Right atrium auricular region (tissue), 2 donors: ENCODE results near the gene MIP. TPM values are rescaled to one million over a fixed set of nuclear protein-coding genes. Genes with fewer than 3 reads are reported as not detected.
"Not testable (repeated sequence)": the region's sequence is repeated elsewhere in the genome, so short reads cannot be mapped to it uniquely, and the experiment has no call there.

Experiments
- DNase-seq: peaks from one replicate; pipeline ENCODE4 v3.0.0-alpha.2; 2019; ENCODE audit warnings: low spot score
- H3K27ac ChIP-seq, 2 donors: fragments of 200-600 bp; sonication (generic); 1 replicate in 1 of 2; 2 replicates in 1 of 2; pipeline ENCODE4 v1.5.1; 2016 to 2019
- H3K27me3 ChIP-seq, 2 donors: fragments of 200-600 bp; sonication (generic); one replicate each; pipeline versions ENCODE4 v1.5.1 to v1.6.0; 2017 to 2019
- H3K36me3 ChIP-seq: fragments of 200-600 bp; sonication (generic); one replicate; pipeline ENCODE4 v1.5.1; 2016
- H3K4me1 ChIP-seq, 2 donors: fragments of 200-600 bp; sonication (generic); one replicate each; pipeline versions ENCODE4 v1.5.1 to v1.6.0; 2017 to 2019
- H3K4me3 ChIP-seq, 2 donors: fragments of 200-600 bp; sonication (generic); 1 replicate in 1 of 2; 2 replicates in 1 of 2; pipeline ENCODE4 v1.5.1; 2017 to 2019; ENCODE audit warnings: mild to moderate bottlenecking in 1 of 2, moderate library complexity in 1 of 2
- H3K9me3 ChIP-seq, 2 donors: fragments of 200-600 bp; sonication (generic); one replicate each; pipeline ENCODE4 v1.5.1; 2019
- CTCF ChIP-seq, 2 donors: fragments of 200-600 bp; sonication (generic); IDR thresholded peaks; one replicate each; pipeline ENCODE4 v1.5.1; 2019; ENCODE audit warnings: antibody characterized with exemption in 2 of 2
- total RNA-seq, 2 donors: library from RNA; depleted of rRNA; stranded (reverse); fragments of >200 nt; gene quantifications; one replicate each; pipeline ENCODE4 v1.1.0, GENCODE V29; 2016

MIP gene
- total RNA-seq, 2 donors from 2014 or later = not detected

GRCh38 chr12:56414401-56414800 is 40.1 kb downstream of the MIP start:
- no peaks in the 10 kb centered on the region for H3K36me3 ChIP-seq
- DNase-seq = no peak
- H3K27me3 ChIP-seq = no peaks in the 10 kb centered on the region
- H3K27ac ChIP-seq = no peak overlapping the region
- no peaks in the 10 kb centered on the region for H3K4me1 ChIP-seq
- H3K4me3 ChIP-seq = no peak overlapping the region
- H3K9me3 ChIP-seq = no peaks in the 10 kb centered on the region
- TF ChIP-seq CTCF (IDR thresholded peaks at IDR 0.05) = no peak

GRCh38 chr12:56413392-56413791 is 41.1 kb downstream of the MIP start:
- DNase-seq = no peak
- H3K36me3 ChIP-seq = no peaks in the 10 kb centered on the region
- no peak overlapping the region for H3K4me3 ChIP-seq
- no peak overlapping the region for H3K27ac ChIP-seq
- TF ChIP-seq CTCF (IDR thresholded peaks at IDR 0.05) = no peak
- H3K27me3 ChIP-seq = no peaks in the 10 kb centered on the region
- no peaks in the 10 kb centered on the region for H3K9me3 ChIP-seq
- no peaks in the 10 kb centered on the region for H3K4me1 ChIP-seq

- no peaks in the 10 kb centered on the region for H3K27me3 ChIP-seq
- H3K36me3 ChIP-seq = no peaks in the 10 kb centered on the region
- H3K4me3 ChIP-seq = no peak overlapping the region
- H3K9me3 ChIP-seq = no peaks in the 10 kb centered on the region
- H3K27ac ChIP-seq = no peak overlapping the region
- no peaks in the 10 kb centered on the region for H3K4me1 ChIP-seq
- no peak for DNase-seq
- TF ChIP-seq CTCF (IDR thresholded peaks at IDR 0.05) = no peak
Observed at GRCh38 chr12:56411781-56412639, 42.4 kb downstream of the MIP start.

GRCh38 chr12:56410768-56411167 is 43.7 kb downstream of the MIP start:
- TF ChIP-seq CTCF (IDR thresholded peaks at IDR 0.05) = no peak
- Histone ChIP-seq H3K9me3 (no peaks in the 10 kb centered on the region), H3K4me1 (no peaks in the 10 kb centered on the region), H3K27ac (no peak overlapping the region), H3K36me3 (no peaks in the 10 kb centered on the region), H3K4me3 (no peak overlapping the region), H3K27me3 (no peaks in the 10 kb centered on the region)
- no peak for DNase-seq

- Histone ChIP-seq H3K4me3 (no peak overlapping the region), H3K36me3 (no peaks in the 10 kb centered on the region), H3K27me3 (no peaks in the 10 kb centered on the region), H3K4me1 (no peaks in the 10 kb centered on the region), H3K9me3 (no peaks in the 10 kb centered on the region), H3K27ac (no peak overlapping the region)
- TF ChIP-seq CTCF (IDR thresholded peaks at IDR 0.05) = no peak
- DNase-seq = no peak
Observed at GRCh38 chr12:56408799-56409417, 45.5 kb downstream of the MIP start.

GRCh38 chr12:56404227-56404626 is 50.2 kb downstream of the MIP start:
- not testable (repeated sequence) for H3K9me3 ChIP-seq, H3K36me3 ChIP-seq, DNase-seq, H3K27me3 ChIP-seq, H3K4me1 ChIP-seq, H3K4me3 ChIP-seq, H3K27ac ChIP-seq

GRCh38 chr12:56401612-56402011 is 52.8 kb downstream of the MIP start:
- H3K4me1 ChIP-seq, H3K27me3 ChIP-seq, H3K9me3 ChIP-seq, H3K27ac ChIP-seq, H3K4me3 ChIP-seq, H3K36me3 ChIP-seq, DNase-seq: not testable (repeated sequence)

- H3K27ac ChIP-seq, DNase-seq, H3K36me3 ChIP-seq, H3K4me1 ChIP-seq, H3K4me3 ChIP-seq, H3K27me3 ChIP-seq, H3K9me3 ChIP-seq: not testable (repeated sequence)
Observed at GRCh38 chr12:56401125-56401524, 53.3 kb downstream of the MIP start.
